Esophagus muscularis mucosa (tissue), 4 donors: ENCODE measurements around the gene CEACAM16. TPM values are rescaled to one million over a fixed set of nuclear protein-coding genes. Genes with fewer than 3 reads are reported as not detected.

Source experiments
- DNase-seq: peaks from one replicate; pipeline ENCODE4 v3.0.0-alpha.2; 2017; ENCODE audit errors: extremely low spot score
- H3K27ac ChIP-seq, 4 donors: fragments of 200-600 bp; sonication (generic); replicated peaks in 1 of 4; 1 replicate in 3 of 4; 2 replicates in 1 of 4; pipeline ENCODE4 v1.5.1; 2016 to 2019; ENCODE audit warnings: mild to moderate bottlenecking in 1 of 4
- H3K27me3 ChIP-seq, 4 donors: fragments of 200-600 bp; sonication (generic); one replicate each; pipeline versions ENCODE4 v1.5.1 to v1.6.0; 2016 to 2019
- H3K36me3 ChIP-seq, 4 donors: fragments of 200-600 bp; sonication (generic); one replicate each; pipeline ENCODE4 v1.5.1; 2016 to 2019
- H3K4me1 ChIP-seq, 4 donors: fragments of 200-600 bp; sonication (generic); one replicate each; pipeline ENCODE4 v1.5.1; 2016 to 2019
- H3K4me3 ChIP-seq, 4 donors: fragments of 200-600 bp; sonication (generic); 1 replicate in 2 of 4; 2 replicates in 2 of 4; pipeline ENCODE4 v1.5.1; 2016 to 2019; ENCODE audit warnings: mild to moderate bottlenecking in 4 of 4, moderate library complexity in 1 of 4
- H3K9me3 ChIP-seq, 4 donors: fragments of 200-600 bp; sonication (generic); 1 replicate in 3 of 4; 2 replicates in 1 of 4; pipeline ENCODE4 v1.5.1; 2016 to 2019
- EP300 ChIP-seq: sonication (generic); formaldehyde crosslinking; IDR thresholded peaks from one replicate; pipeline ENCODE4 v1.6.1; 2017; ENCODE audit warnings: antibody characterized with exemption
- POLR2A ChIP-seq: fragments of 450-650 bp; IDR thresholded peaks from one replicate; pipeline ENCODE4 v1.6.1; 2017; ENCODE audit warnings: antibody characterized with exemption, moderate library complexity, mild to moderate bottlenecking, low read depth
- POLR2AphosphoS5 ChIP-seq, 2 donors: sonication (generic); formaldehyde crosslinking; IDR thresholded peaks; one replicate each; pipeline ENCODE4 v1.6.1; 2017; ENCODE audit warnings: antibody characterized with exemption in 2 of 2
- WGBS: methylation state at CpG from one replicate; pipeline ENCODE4 v1.1.5; 2018; 5-methylcytosine and 5-hydroxymethylcytosine counted together
- intact Hi-C: fragments of 100-400 bp; cut with DNase I; formaldehyde crosslinking; loops from one replicate; pipeline ENCODE4 v1.15.1; 2023
- total RNA-seq, 4 donors: library from RNA; depleted of rRNA; stranded (reverse); fragments of >200 nt; gene quantifications; one replicate each; pipeline versions ENCODE4 v1.1.0 to v1.2.1, GENCODE V29; 2016
- TF ChIP-seq, protein P1 (sequence below), 3 experiments: fragments of 200-600 bp in 2 of 3; fragments of 450-650 bp in 1 of 3; sonication (generic) in 2 of 3; IDR thresholded peaks; one replicate each; pipeline ENCODE4 v1.5.1; 2017 to 2019; ENCODE audit warnings: antibody characterized with exemption in 3 of 3, mild to moderate bottlenecking in 2 of 3, moderate library complexity in 1 of 3

CEACAM16 gene
- total RNA-seq, 4 donors from 2014 or later: not detected

DNA sequence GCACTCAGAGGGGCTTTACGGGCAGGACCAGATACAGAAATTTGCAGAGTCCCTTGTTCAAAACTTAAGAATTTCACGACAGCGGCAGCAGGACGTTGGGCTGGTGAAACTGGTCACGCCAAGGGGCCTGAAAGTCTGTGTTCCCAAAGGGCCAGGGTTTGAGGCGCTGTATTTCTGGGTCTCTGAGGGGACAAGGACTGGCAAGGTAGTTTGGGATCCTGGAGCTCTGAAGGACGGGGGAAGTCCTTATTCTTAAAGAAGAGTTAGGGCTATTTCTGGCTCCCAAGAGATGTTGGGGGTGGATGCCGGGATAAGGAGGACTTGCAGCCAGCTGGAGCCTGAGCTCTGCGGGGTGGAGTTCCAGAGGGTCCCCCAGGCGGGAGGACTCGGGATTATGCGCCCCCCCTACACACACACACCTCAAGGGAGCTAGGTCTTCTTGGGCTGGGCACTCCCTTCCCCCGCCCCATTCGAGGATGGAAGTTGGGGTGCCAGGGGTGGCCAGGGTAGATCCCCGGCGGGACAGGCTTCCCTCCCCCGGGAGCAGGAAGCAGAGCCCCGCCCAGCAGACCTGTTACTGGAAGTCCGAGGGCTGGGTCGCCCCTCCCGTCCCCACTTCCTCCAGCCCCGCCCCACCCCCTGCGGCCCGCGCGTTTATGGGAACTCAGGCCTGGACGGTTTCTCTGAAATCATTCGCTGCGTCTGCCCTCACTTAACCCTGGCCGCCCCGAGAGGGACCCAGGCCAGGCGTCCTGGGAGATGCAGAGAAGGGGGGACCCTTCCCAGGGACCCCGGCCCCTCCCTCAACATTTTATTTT is 55.2 kb downstream of the CEACAM16 start:
- Histone ChIP-seq H3K4me1 (peaks cover 77 to 100% (median 99%) of the 10 kb centered on the region in 4 donors), H3K4me3 (peak overlapping the region; percentile 51 to 75 (median 56)), H3K27ac (peak overlapping the region; percentile 89 to 95 (median 90)), H3K9me3 (no peaks in the 10 kb centered on the region), H3K27me3 (no peaks in the 10 kb centered on the region), H3K36me3 (peaks cover 0 to 67% (median 38%) of the 10 kb centered on the region in 4 donors)
- intact Hi-C loops: no loop called here
- peak; percentile 99 for DNase-seq
- TF ChIP-seq EP300 (peak; percentile 84), POLR2AphosphoS5 (IDR thresholded peaks at IDR 0.05) (peak; percentile 58 to 82), POLR2A (peak; percentile 31)
- TF ChIP-seq, protein P1, sequence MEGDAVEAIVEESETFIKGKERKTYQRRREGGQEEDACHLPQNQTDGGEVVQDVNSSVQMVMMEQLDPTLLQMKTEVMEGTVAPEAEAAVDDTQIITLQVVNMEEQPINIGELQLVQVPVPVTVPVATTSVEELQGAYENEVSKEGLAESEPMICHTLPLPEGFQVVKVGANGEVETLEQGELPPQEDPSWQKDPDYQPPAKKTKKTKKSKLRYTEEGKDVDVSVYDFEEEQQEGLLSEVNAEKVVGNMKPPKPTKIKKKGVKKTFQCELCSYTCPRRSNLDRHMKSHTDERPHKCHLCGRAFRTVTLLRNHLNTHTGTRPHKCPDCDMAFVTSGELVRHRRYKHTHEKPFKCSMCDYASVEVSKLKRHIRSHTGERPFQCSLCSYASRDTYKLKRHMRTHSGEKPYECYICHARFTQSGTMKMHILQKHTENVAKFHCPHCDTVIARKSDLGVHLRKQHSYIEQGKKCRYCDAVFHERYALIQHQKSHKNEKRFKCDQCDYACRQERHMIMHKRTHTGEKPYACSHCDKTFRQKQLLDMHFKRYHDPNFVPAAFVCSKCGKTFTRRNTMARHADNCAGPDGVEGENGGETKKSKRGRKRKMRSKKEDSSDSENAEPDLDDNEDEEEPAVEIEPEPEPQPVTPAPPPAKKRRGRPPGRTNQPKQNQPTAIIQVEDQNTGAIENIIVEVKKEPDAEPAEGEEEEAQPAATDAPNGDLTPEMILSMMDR (IDR thresholded peaks at IDR 0.05): no peak
- 7% methylated on average over 21 of the region's 33 CpGs for whole genome bisulfite sequencing

DNA sequence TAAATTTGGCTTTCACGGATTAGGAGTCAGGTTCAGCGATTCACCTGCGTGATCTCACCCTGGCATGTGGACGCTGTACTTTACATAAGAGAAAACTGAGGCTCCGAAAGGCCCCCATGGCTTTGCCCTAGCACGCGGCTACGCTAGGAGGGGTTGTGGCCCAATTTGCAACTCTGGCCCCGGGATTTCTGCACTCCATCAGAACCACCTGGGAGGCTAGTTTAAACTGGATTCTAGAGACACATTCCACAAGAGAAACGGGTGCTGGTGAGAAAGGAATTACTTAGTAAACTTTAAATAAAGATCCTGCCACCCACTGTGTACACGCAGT is 55.8 kb downstream of the CEACAM16 start:
- intact Hi-C loops: no loop called here
- DNase-seq: no peak
- H3K27ac ChIP-seq: peak overlapping the region; percentile 89 to 95 (median 90)
- no peaks in the 10 kb centered on the region for H3K27me3 ChIP-seq
- 57% methylated on average over 11 of the region's 11 CpGs for WGBS
- H3K9me3 ChIP-seq: no peaks in the 10 kb centered on the region
- H3K36me3 ChIP-seq: peaks cover 4 to 73% (median 44%) of the 10 kb centered on the region in 4 donors
- TF ChIP-seq, protein P1 (IDR thresholded peaks at IDR 0.05): no peak
- no peak for TF ChIP-seq EP300
- TF ChIP-seq POLR2AphosphoS5 (IDR thresholded peaks at IDR 0.05): no peak
- TF ChIP-seq POLR2A: no peak
- peaks cover 77 to 100% (median 95%) of the 10 kb centered on the region in 4 donors for H3K4me1 ChIP-seq
- peak overlapping the region; percentile 51 to 75 (median 56) for H3K4me3 ChIP-seq

DNA sequence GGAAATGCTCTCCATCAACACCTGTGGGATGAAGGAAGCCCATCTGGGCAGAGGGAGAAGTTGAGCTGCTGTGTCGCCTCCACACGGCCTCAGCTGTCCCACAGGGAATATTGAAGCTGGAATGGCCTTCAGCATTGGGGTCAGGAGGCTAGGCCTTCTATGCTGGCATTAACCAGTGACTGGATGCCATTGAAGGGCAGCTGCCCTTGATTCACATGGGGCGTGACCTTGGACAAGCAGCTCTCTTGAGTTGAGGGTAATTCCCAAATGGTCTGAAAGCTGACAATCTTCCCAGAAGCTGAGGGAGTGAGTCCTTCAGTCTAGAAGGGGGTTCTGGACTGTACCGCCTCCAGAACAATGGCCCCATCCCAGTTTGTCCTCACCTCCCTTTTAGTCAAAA is 56.3 kb downstream of the CEACAM16 start:
- H3K4me1 ChIP-seq: peaks cover 73 to 97% (median 90%) of the 10 kb centered on the region in 4 donors
- H3K9me3 ChIP-seq: no peaks in the 10 kb centered on the region
- 83% methylated on average over 3 of the region's 4 CpGs for WGBS
- intact Hi-C loops: no loop called here
- H3K27ac ChIP-seq: peak overlapping the region; percentile 89 to 95 (median 90)
- H3K36me3 ChIP-seq: peaks cover 7 to 73% (median 49%) of the 10 kb centered on the region in 4 donors
- no peaks in the 10 kb centered on the region for H3K27me3 ChIP-seq
- peak overlapping the region in 2 of 4 donors; percentile 60 to 75 for H3K4me3 ChIP-seq
- TF ChIP-seq POLR2A (no peak), EP300 (no peak), POLR2AphosphoS5 (IDR thresholded peaks at IDR 0.05) (no peak)
- TF ChIP-seq, protein P1 (IDR thresholded peaks at IDR 0.05): no peak
- no peak for DNase-seq

DNA sequence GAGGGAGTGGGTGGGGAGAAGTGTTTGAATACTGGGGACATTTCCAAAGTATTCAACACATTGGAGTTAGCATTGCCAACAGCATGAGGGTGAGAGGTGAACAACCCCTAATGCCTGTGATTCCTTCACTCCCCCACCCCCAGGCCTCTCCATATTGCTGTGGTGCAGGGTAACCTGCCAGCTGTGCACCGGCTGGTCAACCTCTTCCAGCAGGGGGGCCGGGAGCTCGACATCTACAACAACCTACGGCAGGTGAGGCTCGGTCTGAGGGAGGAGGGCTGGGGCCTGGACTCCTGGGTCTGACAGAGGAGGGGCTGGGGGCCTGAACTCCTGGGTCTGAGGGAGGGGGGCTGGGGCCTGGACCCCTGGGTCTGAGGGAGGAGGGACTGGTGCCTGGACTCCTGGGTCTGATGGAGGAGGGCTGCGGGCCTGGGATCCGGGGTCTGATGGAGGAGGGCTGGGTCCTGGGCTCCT is 57.2 kb downstream of the CEACAM16 start:
- intact Hi-C loops: no loop called here
- no peak for DNase-seq
- no peak overlapping the region for H3K4me3 ChIP-seq
- no peaks in the 10 kb centered on the region for H3K27me3 ChIP-seq
- H3K27ac ChIP-seq: peak overlapping the region; percentile 89 to 95 (median 90)
- TF ChIP-seq POLR2A (no peak), POLR2AphosphoS5 (IDR thresholded peaks at IDR 0.05) (no peak), EP300 (no peak)
- TF ChIP-seq, protein P1 (IDR thresholded peaks at IDR 0.05): no peak
- peaks cover 7 to 73% (median 53%) of the 10 kb centered on the region in 4 donors for H3K36me3 ChIP-seq
- H3K9me3 ChIP-seq: no peaks in the 10 kb centered on the region
- WGBS: 100% methylated on average over 2 of the region's 7 CpGs
- peaks cover 66 to 88% (median 80%) of the 10 kb centered on the region in 4 donors for H3K4me1 ChIP-seq
